Measurements from ENCODE around the gene FZD7. TPM values are rescaled to one million over a fixed set of nuclear protein-coding genes. Genes with fewer than 3 reads are reported as not detected.

FZD7 gene
- total and polyA plus RNA-seq, 2 donors = 69.5 to 92.2 TPM

- Histone ChIP-seq H3K27ac (ENCODE audit: low read depth) (no peak overlapping the region), H3K4me3 (ENCODE audit: low read depth, low read length) (no peak overlapping the region), H3K36me3 (ENCODE audit: insufficient read depth) (no peaks in the 10 kb centered on the region), H3K4me1 (ENCODE audit: insufficient read depth) (no peaks in the 10 kb centered on the region)
- no peak for DNase-seq (ENCODE audit: extremely low spot score)
- 44% methylated on average over 8 of the region's 8 CpGs for WGBS
Measured at GRCh38 chr2:202051499-202052161, 18.0 kb downstream of the FZD7 start.

GRCh38 chr2:202052235-202052634 is 18.6 kb downstream of the FZD7 start:
- Histone ChIP-seq H3K27ac (ENCODE audit: low read depth) (no peak overlapping the region), H3K4me1 (ENCODE audit: insufficient read depth) (no peaks in the 10 kb centered on the region), H3K36me3 (ENCODE audit: insufficient read depth) (no peaks in the 10 kb centered on the region), H3K4me3 (ENCODE audit: low read depth, low read length) (no peak overlapping the region)
- DNase-seq (ENCODE audit: extremely low spot score) = no peak
- WGBS = 89% methylated on average over 1 of the region's 1 CpG

DNA sequence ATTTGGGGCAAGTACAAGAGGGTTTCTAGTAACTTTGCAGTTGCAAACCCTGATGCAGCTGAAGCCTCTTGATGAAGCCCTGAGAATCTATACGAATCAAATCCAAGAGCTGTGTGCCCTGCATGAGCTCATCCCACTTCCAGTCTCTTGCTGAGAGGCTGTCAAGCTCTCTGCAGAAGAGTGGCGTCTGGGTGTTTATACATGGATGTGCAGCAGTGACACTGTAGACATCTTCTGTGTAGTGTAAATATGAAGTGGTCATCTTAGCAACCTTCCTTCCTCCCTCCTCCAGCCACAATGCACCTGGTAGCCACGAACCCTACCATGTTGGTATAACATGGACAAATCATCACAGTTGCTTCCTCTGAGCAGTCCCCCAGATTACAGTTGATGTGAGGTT is 21.0 kb downstream of the FZD7 start:
- DNase-seq (ENCODE audit: extremely low spot score) = no peak
- WGBS = 83% methylated on average over 3 of the region's 3 CpGs
- Histone ChIP-seq H3K27ac (ENCODE audit: low read depth) (no peak overlapping the region), H3K36me3 (ENCODE audit: insufficient read depth) (no peaks in the 10 kb centered on the region), H3K4me1 (ENCODE audit: insufficient read depth) (no peaks in the 10 kb centered on the region), H3K4me3 (ENCODE audit: low read depth, low read length) (no peak overlapping the region)

DNA sequence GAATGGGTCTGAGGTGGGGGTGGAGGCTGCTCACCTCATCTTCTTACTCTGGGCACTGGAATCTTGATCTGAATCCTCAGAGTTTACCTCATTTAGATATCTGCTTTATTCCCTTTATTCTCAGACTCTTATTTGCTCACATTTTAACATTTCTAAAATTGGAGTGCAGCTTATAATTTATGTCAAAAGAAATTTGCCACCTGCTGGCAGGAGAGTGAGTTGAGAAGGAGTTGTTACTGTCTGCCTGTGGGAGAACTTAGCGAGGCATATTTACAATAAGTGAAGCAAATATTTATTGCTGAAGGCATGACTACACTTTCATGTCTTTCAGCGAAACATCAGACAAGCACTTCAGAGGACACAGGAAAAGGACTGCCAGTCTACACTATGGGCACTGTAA is 23.0 kb downstream of the FZD7 start:
- DNase-seq (ENCODE audit: extremely low spot score) = no peak
- H3K4me3 ChIP-seq (ENCODE audit: low read depth, low read length) = no peak overlapping the region
- H3K4me1 ChIP-seq (ENCODE audit: insufficient read depth) = no peaks in the 10 kb centered on the region
- no peak overlapping the region for H3K27ac ChIP-seq (ENCODE audit: low read depth)
- H3K36me3 ChIP-seq (ENCODE audit: insufficient read depth) = no peaks in the 10 kb centered on the region
- WGBS = 45% methylated on average over 2 of the region's 2 CpGs

GRCh38 chr2:202060218-202060617 is 26.6 kb downstream of the FZD7 start:
- no peak for DNase-seq (ENCODE audit: extremely low spot score)
- H3K4me3 ChIP-seq (ENCODE audit: low read depth, low read length) = no peak overlapping the region
- H3K4me1 ChIP-seq (ENCODE audit: insufficient read depth) = no peaks in the 10 kb centered on the region
- H3K36me3 ChIP-seq (ENCODE audit: insufficient read depth) = no peaks in the 10 kb centered on the region
- 88% methylated on average over 3 of the region's 3 CpGs for WGBS
- H3K27ac ChIP-seq (ENCODE audit: low read depth) = no peak overlapping the region

DNA sequence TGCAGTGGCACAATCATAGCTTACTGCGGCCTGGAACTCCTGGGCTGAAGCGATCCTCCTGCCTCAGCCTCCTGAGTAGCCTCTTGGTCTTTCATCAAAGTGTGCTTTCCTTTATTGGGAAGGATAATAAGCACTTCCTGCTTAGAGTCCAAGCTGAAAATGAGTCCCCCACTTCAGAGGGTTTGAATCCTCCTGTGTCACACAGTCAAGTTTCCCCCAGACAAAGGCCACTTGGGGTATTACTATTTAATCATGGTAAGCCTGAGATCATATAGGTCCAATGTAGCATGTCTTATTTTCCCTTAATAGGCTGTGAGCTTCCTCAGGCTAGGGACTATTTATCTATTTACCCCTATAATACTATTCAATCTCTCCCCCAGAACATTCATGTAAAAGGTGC is 28.0 kb downstream of the FZD7 start:
- no peaks in the 10 kb centered on the region for H3K36me3 ChIP-seq (ENCODE audit: insufficient read depth)
- no peak overlapping the region for H3K4me3 ChIP-seq (ENCODE audit: low read depth, low read length)
- H3K4me1 ChIP-seq (ENCODE audit: insufficient read depth) = no peaks in the 10 kb centered on the region
- no peak for DNase-seq (ENCODE audit: extremely low spot score)
- H3K27ac ChIP-seq (ENCODE audit: low read depth) = no peak overlapping the region
- WGBS = 98% methylated on average over 2 of the region's 2 CpGs

GRCh38 chr2:202064171-202064880 is 30.7 kb downstream of the FZD7 start:
- H3K27ac ChIP-seq (ENCODE audit: low read depth) = no peak overlapping the region
- no peaks in the 10 kb centered on the region for H3K4me1 ChIP-seq (ENCODE audit: insufficient read depth)
- DNase-seq (ENCODE audit: extremely low spot score) = no peak
- H3K4me3 ChIP-seq (ENCODE audit: low read depth, low read length) = no peak overlapping the region
- no peaks in the 10 kb centered on the region for H3K36me3 ChIP-seq (ENCODE audit: insufficient read depth)
- WGBS = 12% methylated on average over 3 of the region's 3 CpGs

DNA sequence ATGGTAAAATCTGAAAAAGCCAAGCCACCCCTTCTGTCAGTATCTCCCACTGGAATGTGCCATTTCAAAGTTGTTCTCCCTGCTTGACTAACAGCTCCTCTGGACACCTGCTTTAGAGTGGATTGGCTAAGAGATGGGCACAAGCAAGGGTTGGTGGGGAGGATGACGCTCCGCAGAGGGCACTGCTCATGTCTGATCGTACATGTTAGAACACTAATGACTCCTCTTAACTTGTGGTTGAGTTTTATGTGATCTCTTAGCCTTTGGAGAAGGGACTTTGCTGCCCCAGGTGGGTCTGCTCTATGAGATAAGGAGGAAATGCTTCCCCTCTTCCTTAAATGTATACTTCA is 31.2 kb downstream of the FZD7 start:
- no peak for DNase-seq (ENCODE audit: extremely low spot score)
- Histone ChIP-seq H3K36me3 (ENCODE audit: insufficient read depth) (no peaks in the 10 kb centered on the region), H3K4me3 (ENCODE audit: low read depth, low read length) (no peak overlapping the region), H3K4me1 (ENCODE audit: insufficient read depth) (no peaks in the 10 kb centered on the region), H3K27ac (ENCODE audit: low read depth) (no peak overlapping the region)
- WGBS = 79% methylated on average over 3 of the region's 3 CpGs

- no peaks in the 10 kb centered on the region for H3K36me3 ChIP-seq (ENCODE audit: insufficient read depth)
- no peaks in the 10 kb centered on the region for H3K4me1 ChIP-seq (ENCODE audit: insufficient read depth)
- H3K27ac ChIP-seq (ENCODE audit: low read depth) = no peak overlapping the region
- H3K4me3 ChIP-seq (ENCODE audit: low read depth, low read length) = no peak overlapping the region
- no peak for DNase-seq (ENCODE audit: extremely low spot score)
- WGBS = 76% methylated on average over 3 of the region's 3 CpGs
Measured at GRCh38 chr2:202065876-202066275, 32.2 kb downstream of the FZD7 start.

DNA sequence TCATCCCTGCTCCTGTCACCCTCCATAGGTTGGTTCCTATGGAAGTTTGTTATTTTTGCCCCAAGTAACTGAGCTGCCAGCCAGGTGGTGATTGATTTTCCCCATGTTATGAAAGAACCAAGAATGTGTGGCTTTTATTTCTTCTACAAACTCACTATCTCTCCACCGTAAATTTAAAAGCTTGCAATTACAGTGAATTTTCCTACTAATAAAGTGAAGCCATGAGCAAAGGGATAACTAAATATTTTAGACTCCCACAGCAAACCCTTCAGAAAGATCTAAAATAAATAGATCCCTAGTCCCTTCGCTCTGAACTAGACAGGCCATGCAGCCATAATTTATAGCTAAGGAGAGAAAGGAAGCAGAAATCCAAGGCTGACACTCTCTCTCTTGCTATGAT is 33.2 kb downstream of the FZD7 start:
- Histone ChIP-seq H3K4me1 (ENCODE audit: insufficient read depth) (no peaks in the 10 kb centered on the region), H3K36me3 (ENCODE audit: insufficient read depth) (no peaks in the 10 kb centered on the region), H3K27ac (ENCODE audit: low read depth) (no peak overlapping the region), H3K4me3 (ENCODE audit: low read depth, low read length) (no peak overlapping the region)
- no peak for DNase-seq (ENCODE audit: extremely low spot score)
- WGBS = 29% methylated on average over 2 of the region's 2 CpGs

GRCh38 chr2:202067589-202067988 is 33.9 kb downstream of the FZD7 start:
- no peak overlapping the region for H3K27ac ChIP-seq (ENCODE audit: low read depth)
- no peaks in the 10 kb centered on the region for H3K36me3 ChIP-seq (ENCODE audit: insufficient read depth)
- WGBS = 98% methylated on average over 1 of the region's 1 CpG
- no peak overlapping the region for H3K4me3 ChIP-seq (ENCODE audit: low read depth, low read length)
- H3K4me1 ChIP-seq (ENCODE audit: insufficient read depth) = no peaks in the 10 kb centered on the region
- no peak for DNase-seq (ENCODE audit: extremely low spot score)

DNA sequence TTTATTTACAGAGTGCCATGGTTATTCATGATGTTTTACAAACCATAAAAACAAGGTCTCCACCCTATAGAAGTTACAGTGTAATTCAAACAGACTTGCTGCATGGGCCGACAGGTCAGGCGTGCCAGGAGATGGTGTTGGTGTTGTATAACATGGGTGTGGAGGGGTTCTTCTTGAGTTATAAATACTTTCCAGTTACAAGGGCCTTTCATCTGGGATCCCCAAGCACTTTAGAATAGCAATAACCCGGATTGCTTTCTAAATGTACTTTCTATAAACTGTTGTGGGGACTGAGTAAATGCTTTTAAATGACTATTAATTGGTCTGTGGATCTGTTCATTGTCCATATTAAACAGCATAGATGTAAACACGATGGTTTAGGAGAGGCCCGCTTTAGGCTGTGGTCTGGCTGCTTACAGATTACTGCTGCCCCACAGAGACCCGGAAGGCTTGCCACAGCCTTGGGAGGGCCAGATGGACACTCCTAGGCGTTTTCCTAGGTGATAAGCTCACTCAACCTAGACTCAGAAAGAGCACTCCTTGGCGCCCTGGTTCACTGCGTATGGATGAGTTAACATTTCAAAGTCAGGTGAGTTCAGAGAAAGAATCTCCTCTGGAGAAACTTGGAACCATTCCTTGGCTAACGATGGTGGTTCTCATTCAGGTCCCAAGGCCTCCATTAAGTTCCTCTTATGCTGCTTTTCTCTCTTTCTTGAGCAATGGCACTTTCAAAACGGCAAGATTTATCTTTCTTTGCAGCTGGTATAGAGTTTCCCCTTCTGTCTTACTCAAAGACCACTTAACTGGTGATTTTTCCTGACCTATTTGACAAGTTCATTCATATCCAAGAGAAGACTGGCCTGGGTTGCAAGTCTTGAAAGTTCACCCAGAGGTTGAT is 35.8 kb downstream of the FZD7 start:
- no peak overlapping the region for H3K4me3 ChIP-seq (ENCODE audit: low read depth, low read length)
- 61% methylated on average over 11 of the region's 11 CpGs for WGBS
- no peak for DNase-seq (ENCODE audit: extremely low spot score)
- H3K4me1 ChIP-seq (ENCODE audit: insufficient read depth) = no peaks in the 10 kb centered on the region
- H3K27ac ChIP-seq (ENCODE audit: low read depth) = no peak overlapping the region
- no peaks in the 10 kb centered on the region for H3K36me3 ChIP-seq (ENCODE audit: insufficient read depth)

GRCh38 chr2:202071107-202071506 is 37.5 kb downstream of the FZD7 start:
- WGBS = 98% methylated on average over 2 of the region's 2 CpGs
- Histone ChIP-seq H3K36me3 (ENCODE audit: insufficient read depth) (no peaks in the 10 kb centered on the region), H3K4me3 (ENCODE audit: low read depth, low read length) (no peak overlapping the region), H3K4me1 (ENCODE audit: insufficient read depth) (no peaks in the 10 kb centered on the region), H3K27ac (ENCODE audit: low read depth) (no peak overlapping the region)
- no peak for DNase-seq (ENCODE audit: extremely low spot score)

DNA sequence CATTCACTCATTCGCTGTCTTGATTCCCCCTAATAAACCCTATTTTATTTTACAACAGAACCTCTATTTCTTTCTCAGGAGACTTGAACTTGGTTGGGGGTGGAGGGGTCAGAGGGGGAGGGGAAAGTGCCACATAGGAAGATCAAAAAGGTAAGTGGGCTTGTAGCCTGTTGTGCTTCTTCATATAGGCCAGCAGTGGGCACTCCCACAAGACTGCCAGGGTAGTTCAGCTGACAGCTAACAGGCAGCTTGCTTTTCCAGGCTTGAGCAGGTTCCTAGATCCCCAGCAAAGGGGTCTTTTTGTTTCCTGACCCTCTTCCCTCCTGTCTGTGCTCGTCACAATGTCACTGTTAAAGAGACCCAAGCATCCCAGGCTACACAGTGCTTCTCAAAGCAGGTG is 38.6 kb downstream of the FZD7 start:
- no peak for DNase-seq (ENCODE audit: extremely low spot score)
- Histone ChIP-seq H3K4me3 (ENCODE audit: low read depth, low read length) (no peak overlapping the region), H3K27ac (ENCODE audit: low read depth) (no peak overlapping the region), H3K4me1 (ENCODE audit: insufficient read depth) (no peaks in the 10 kb centered on the region), H3K36me3 (ENCODE audit: insufficient read depth) (no peaks in the 10 kb centered on the region)
- 90% methylated on average over 2 of the region's 2 CpGs for WGBS

Measured in urinary bladder (tissue), 4 donors.